SJSA1 (cell line): ENCODE data around the gene HOXA13. TPM values are rescaled to one million over a fixed set of nuclear protein-coding genes. Genes with fewer than 3 reads are reported as not detected.
A peak's percentile ranks its signal among the peaks of the same experiment; 100 is the strongest.

Experiments
- DNase-seq, 2 experiments: peaks; one replicate each; pipeline ENCODE4 v3.0.0-alpha.2; 2015 to 2020; ENCODE audit warnings: low spot score in 2 of 2, low read depth in 1 of 2
- H3K27ac ChIP-seq: fragments of 250-450 bp; sonication (Bioruptor Pico); 2 replicates; pipeline ENCODE4 v1.5.1; 2020; ENCODE audit warnings: mild to moderate bottlenecking, moderate library complexity
- H3K27me3 ChIP-seq: fragments of 250-450 bp; sonication (Bioruptor Pico); replicated peaks from 2 replicates; pipeline ENCODE4 v1.5.1; 2020; ENCODE audit warnings: mild to moderate bottlenecking, moderate library complexity
- H3K36me3 ChIP-seq: fragments of 250-450 bp; sonication (Bioruptor Pico); 2 replicates; pipeline ENCODE4 v1.5.1; 2020; ENCODE audit warnings: mild to moderate bottlenecking
- H3K4me1 ChIP-seq: fragments of 250-450 bp; sonication (Bioruptor Pico); replicated peaks from 2 replicates; pipeline ENCODE4 v1.6.1; 2021; ENCODE audit warnings: mild to moderate bottlenecking
- H3K4me3 ChIP-seq: fragments of 250-450 bp; sonication (Bioruptor Pico); 2 replicates; pipeline ENCODE4 v1.5.1; 2020; ENCODE audit warnings: mild to moderate bottlenecking
- H3K9me3 ChIP-seq: fragments of 250-450 bp; sonication (Bioruptor Pico); replicated peaks from 2 replicates; pipeline ENCODE4 v1.5.1; 2020; ENCODE audit warnings: mild to moderate bottlenecking
- total RNA-seq: library from RNA; depleted of rRNA; stranded (reverse); fragments of >200 nt; shearing (Covaris generic); gene quantifications from 2 replicates; pipeline ENCODE4 v1.2.3, GENCODE V29; 2014

The HOXA13 gene
- total RNA-seq, 1 experiment from 2014 or later = 2.5 TPM

GRCh38 chr7:27165089-27165995 lies 34.5 kb downstream of the HOXA13 start, which contains the start of gene HOXA9:
Gene HOXA9, minus strand, starts transcription at chr7:27165537. Its CDS starts 80 bp downstream, at chr7:27165457.
- H3K27me3 ChIP-seq = no peaks in the 10 kb centered on the region
- peaks cover 64% of the 10 kb centered on the region for H3K4me1 ChIP-seq
- peak; percentile 88 to 95 for DNase-seq
- H3K27ac ChIP-seq = peak within 1 kb of the TSS; percentile 93
- peaks cover 41% of the 10 kb centered on the region for H3K36me3 ChIP-seq
- no peaks in the 10 kb centered on the region for H3K9me3 ChIP-seq
- peak within 1 kb of the TSS; percentile 57 for H3K4me3 ChIP-seq

GRCh38 chr7:27164367-27165088 lies 35.4 kb downstream of the HOXA13 start:
- Histone ChIP-seq H3K27me3 (no peaks in the 10 kb centered on the region), H3K4me3 (peak overlapping the region; percentile 57), H3K4me1 (peaks cover 65% of the 10 kb centered on the region), H3K9me3 (no peaks in the 10 kb centered on the region), H3K36me3 (peaks cover 40% of the 10 kb centered on the region), H3K27ac (peak overlapping the region; percentile 93)
- peak in 1 of 2 experiments; percentile 71 for DNase-seq

GRCh38 chr7:27164045-27164366 lies 35.9 kb downstream of the HOXA13 start:
- Histone ChIP-seq H3K27ac (no peak overlapping the region), H3K4me3 (peak overlapping the region; percentile 57)

GRCh38 chr7:27163288-27164044 lies 36.4 kb downstream of the HOXA13 start:
- peaks cover 31% of the 10 kb centered on the region for H3K36me3 ChIP-seq
- H3K9me3 ChIP-seq = no peaks in the 10 kb centered on the region
- peaks cover 57% of the 10 kb centered on the region for H3K4me1 ChIP-seq
- H3K27me3 ChIP-seq = no peaks in the 10 kb centered on the region
- peak in 1 of 2 experiments; percentile 11 for DNase-seq
- no peak overlapping the region for H3K27ac ChIP-seq
- H3K4me3 ChIP-seq = peak overlapping the region; percentile 57

More at GRCh38 chr7:27164045-27164366, 35.9 kb downstream of the HOXA13 start:
- DNase-seq = no peak
- Histone ChIP-seq H3K4me1 (peaks cover 61% of the 10 kb centered on the region), H3K27me3 (no peaks in the 10 kb centered on the region), H3K36me3 (peaks cover 35% of the 10 kb centered on the region), H3K9me3 (no peaks in the 10 kb centered on the region)

- Histone ChIP-seq H3K27ac (no peak overlapping the region), H3K4me3 (no peak overlapping the region; the same call in 1 of the 2 replicates)
Measured at GRCh38 chr7:27162561-27163287, 37.2 kb downstream of the HOXA13 start.

GRCh38 chr7:27161721-27162560 lies 38.0 kb downstream of the HOXA13 start:
- DNase-seq = no peak
- no peak overlapping the region for H3K27ac ChIP-seq

More at GRCh38 chr7:27162561-27163287, 37.2 kb downstream of the HOXA13 start:
- Histone ChIP-seq H3K27me3 (no peaks in the 10 kb centered on the region), H3K9me3 (no peaks in the 10 kb centered on the region), H3K36me3 (peaks cover 28% of the 10 kb centered on the region), H3K4me1 (peaks cover 50% of the 10 kb centered on the region)
- DNase-seq = no peak

GRCh38 chr7:27161214-27161720 lies 38.6 kb downstream of the HOXA13 start:
- H3K27ac ChIP-seq = no peak overlapping the region
- peaks cover 38% of the 10 kb centered on the region for H3K4me1 ChIP-seq
- peaks cover 28% of the 10 kb centered on the region for H3K36me3 ChIP-seq
- peak overlapping the region; percentile 38 for H3K4me3 ChIP-seq
- no peaks in the 10 kb centered on the region for H3K9me3 ChIP-seq
- H3K27me3 ChIP-seq = no peaks in the 10 kb centered on the region
- DNase-seq = no peak

More at GRCh38 chr7:27161721-27162560, 38.0 kb downstream of the HOXA13 start:
- Histone ChIP-seq H3K9me3 (no peaks in the 10 kb centered on the region), H3K4me1 (peaks cover 45% of the 10 kb centered on the region), H3K36me3 (peaks cover 28% of the 10 kb centered on the region), H3K27me3 (no peaks in the 10 kb centered on the region), H3K4me3 (no peak overlapping the region)

GRCh38 chr7:27160546-27161213 lies 39.2 kb downstream of the HOXA13 start:
- Histone ChIP-seq H3K27ac (no peak overlapping the region), H3K4me3 (peak overlapping the region; percentile 38), H3K27me3 (no peaks in the 10 kb centered on the region), H3K4me1 (peaks cover 33% of the 10 kb centered on the region), H3K36me3 (peaks cover 28% of the 10 kb centered on the region), H3K9me3 (no peaks in the 10 kb centered on the region)
- DNase-seq = peak; percentile 78 to 87

GRCh38 chr7:27160145-27160545 lies 39.7 kb downstream of the HOXA13 start:
- Histone ChIP-seq H3K27ac (no peak overlapping the region), H3K9me3 (no peaks in the 10 kb centered on the region), H3K27me3 (no peaks in the 10 kb centered on the region), H3K4me3 (no peak overlapping the region), H3K4me1 (peaks cover 36% of the 10 kb centered on the region), H3K36me3 (peaks cover 28% of the 10 kb centered on the region)
- DNase-seq = no peak

- peaks cover 30% of the 10 kb centered on the region for H3K4me1 ChIP-seq
- H3K4me3 ChIP-seq = no peak overlapping the region
- no peaks in the 10 kb centered on the region for H3K9me3 ChIP-seq
- peaks cover 24% of the 10 kb centered on the region for H3K36me3 ChIP-seq
- no peaks in the 10 kb centered on the region for H3K27me3 ChIP-seq
- no peak overlapping the region for H3K27ac ChIP-seq
- DNase-seq = no peak
Measured at GRCh38 chr7:27159266-27160144, 40.4 kb downstream of the HOXA13 start.
